MM.1S (cell line): ENCODE results near the gene PFN3.

Source experiments
- EZH2 ChIP-seq: fragments of 300-600 bp; sonication (generic); optimal IDR thresholded peaks from 2 replicates; pipeline ENCODE3; 2017; ENCODE audit warnings: low read depth, mild to moderate bottlenecking, antibody characterized with exemption, low read length, mixed read lengths
- EZH2phosphoT487 ChIP-seq: fragments of 300-600 bp; sonication (generic); IDR thresholded peaks from 2 replicates; pipeline ENCODE4 v1.6.1; 2018; ENCODE audit warnings: antibody characterized with exemption, low read length
- TF ChIP-seq, protein P1 (sequence below): fragments of 300-600 bp; sonication (generic); IDR thresholded peaks from 2 replicates; pipeline ENCODE4 v1.5.1; 2016; ENCODE audit warnings: antibody characterized with exemption, low read length, mixed read lengths

DNA sequence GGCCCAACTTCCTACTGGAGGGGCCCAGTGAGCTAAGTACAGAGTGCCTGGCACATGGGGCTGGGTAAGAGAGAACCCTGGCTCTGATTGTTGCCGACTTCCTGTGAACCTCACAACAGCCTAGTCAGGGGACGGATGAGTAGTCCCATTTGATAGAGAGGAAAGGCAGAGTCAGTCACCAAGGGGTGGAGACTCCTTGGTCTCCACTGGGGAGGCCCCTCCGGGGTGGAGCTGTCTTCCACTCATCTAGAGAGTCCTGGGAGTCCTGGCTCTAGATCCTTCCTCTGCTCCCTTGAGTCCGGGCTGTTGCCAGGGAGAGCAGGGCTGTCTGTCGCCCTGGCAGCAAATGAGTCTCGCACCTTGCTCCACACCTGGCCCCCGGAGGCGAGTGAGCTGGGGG lies 34.0 kb upstream of the PFN3 start:
- TF ChIP-seq, protein P1, sequence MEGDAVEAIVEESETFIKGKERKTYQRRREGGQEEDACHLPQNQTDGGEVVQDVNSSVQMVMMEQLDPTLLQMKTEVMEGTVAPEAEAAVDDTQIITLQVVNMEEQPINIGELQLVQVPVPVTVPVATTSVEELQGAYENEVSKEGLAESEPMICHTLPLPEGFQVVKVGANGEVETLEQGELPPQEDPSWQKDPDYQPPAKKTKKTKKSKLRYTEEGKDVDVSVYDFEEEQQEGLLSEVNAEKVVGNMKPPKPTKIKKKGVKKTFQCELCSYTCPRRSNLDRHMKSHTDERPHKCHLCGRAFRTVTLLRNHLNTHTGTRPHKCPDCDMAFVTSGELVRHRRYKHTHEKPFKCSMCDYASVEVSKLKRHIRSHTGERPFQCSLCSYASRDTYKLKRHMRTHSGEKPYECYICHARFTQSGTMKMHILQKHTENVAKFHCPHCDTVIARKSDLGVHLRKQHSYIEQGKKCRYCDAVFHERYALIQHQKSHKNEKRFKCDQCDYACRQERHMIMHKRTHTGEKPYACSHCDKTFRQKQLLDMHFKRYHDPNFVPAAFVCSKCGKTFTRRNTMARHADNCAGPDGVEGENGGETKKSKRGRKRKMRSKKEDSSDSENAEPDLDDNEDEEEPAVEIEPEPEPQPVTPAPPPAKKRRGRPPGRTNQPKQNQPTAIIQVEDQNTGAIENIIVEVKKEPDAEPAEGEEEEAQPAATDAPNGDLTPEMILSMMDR: no peak
- no peak for TF ChIP-seq EZH2
- no peak for TF ChIP-seq EZH2phosphoT487
